HCT116 (cell line): ENCODE results near the gene MMS19. TPM values are rescaled to one million over a fixed set of nuclear protein-coding genes. Genes with fewer than 3 reads are reported as not detected.

ENCODE experiments used
- ATAC-seq: fragments of 200-7000 bp; cut with Tn5 transposase; 2 replicates; pipeline ENCODE4 v1.9.1; 2020; ENCODE audit warnings: mild to moderate bottlenecking, moderate library complexity
- BruUV-seq: library from RNA; stranded (reverse); fragments of 400-500 nt; replicated peaks from 2 replicates; lab custom pipeline; 2021; lab: Mats Ljungman, UMichigan
- CTCF ChIA-PET: fragments of 300-600 bp; sonication (Branson Sonifier 250); formaldehyde crosslinking; loops from one replicate; lab custom pipeline; 2021; ENCODE audit warnings: antibody characterized with exemption; lab: Charles Lee
- POLR2A ChIA-PET: fragments of 300-600, 350-600 bp; sonication (Branson Sonifier 250); formaldehyde crosslinking; loops from one replicate; lab custom pipeline; 2021; ENCODE audit warnings: antibody characterized with exemption; lab: Charles Lee
- RAD21 ChIA-PET, 2 experiments: fragments of 300-600 bp; sonication (Branson Sonifier 250); formaldehyde crosslinking; loops; one replicate each; lab custom pipeline; 2023; ENCODE audit warnings: low total read pairs in 2 of 2; ENCODE audit not compliant: uncharacterized antibody in 2 of 2, unreplicated experiment in 2 of 2, low non-redundant PET in 1 of 2; lab: Charles Lee
- DNase-seq: peaks from one replicate; pipeline ENCODE4 v3.0.0-alpha.2; 2010; ENCODE audit warnings: low read depth, low spot score
- H2AFZ ChIP-seq: fragments of 200-600 bp; shearing (Covaris generic), sonication (generic); 2 replicates; pipeline ENCODE4 v1.6.1; 2017; ENCODE audit warnings: low read depth, mixed run types, mixed read lengths, antibody characterized with exemption, low read length; ENCODE audit not compliant: poor library complexity, severe bottlenecking
- H3K27ac ChIP-seq: 2 replicates; pipeline ENCODE4 v1.5.1; 2012; ENCODE audit warnings: low read depth, low read length
- H3K27me3 ChIP-seq: fragments of 200-600 bp; sonication (generic); 2 replicates; pipeline ENCODE4 v1.6.1; 2016; ENCODE audit warnings: mixed run types, low read length, mixed read lengths; ENCODE audit not compliant: insufficient read depth
- H3K36me3 ChIP-seq, 2 experiments: fragments of 200-500 bp in 1 of 2; fragments of 200-600 bp in 1 of 2; sonication (Bioruptor generic) in 1 of 2; sonication (generic) in 1 of 2; 2 replicates each; pipeline versions ENCODE4 v1.5.1 to v1.6.1; 2014 to 2016; ENCODE audit warnings: low read length in 2 of 2, inconsistent platforms in 1 of 2, mixed read lengths in 1 of 2, mixed run types in 1 of 2; ENCODE audit not compliant: insufficient read depth in 2 of 2, control insufficient read depth in 1 of 2
- H3K4me1 ChIP-seq, 2 experiments: fragments of 200-600 bp in 1 of 2; sonication (generic) in 1 of 2; 2 replicates each; pipeline versions ENCODE4 v1.5.1 to v1.6.1; 2012 to 2017; ENCODE audit warnings: low read length in 2 of 2, inconsistent platforms in 1 of 2, mild to moderate bottlenecking in 1 of 2, mixed read lengths in 1 of 2, mixed run types in 1 of 2, moderate library complexity in 1 of 2; ENCODE audit not compliant: insufficient read depth in 2 of 2, control insufficient read depth in 1 of 2
- H3K4me2 ChIP-seq: fragments of 200-600 bp; sonication (generic); 2 replicates; pipeline ENCODE4 v1.6.1; 2017; ENCODE audit warnings: mixed run types, low read length, mixed read lengths
- H3K4me3 ChIP-seq, 2 experiments: fragments of 200-600 bp in 1 of 2; sonication (generic) in 1 of 2; replicated peaks in 1 of 2; 2 replicates each; pipeline ENCODE4 v1.5.1; 2011 to 2016; ENCODE audit warnings: low read length in 2 of 2, control low read depth in 1 of 2, low read depth in 1 of 2, mild to moderate bottlenecking in 1 of 2, mixed read lengths in 1 of 2, mixed run types in 1 of 2
- H3K79me2 ChIP-seq: fragments of 200-600 bp; sonication (generic); 2 replicates; pipeline ENCODE4 v1.6.1; 2017; ENCODE audit warnings: mild to moderate bottlenecking, mixed run types, low read length, moderate library complexity, mixed read lengths; ENCODE audit not compliant: insufficient read depth
- H3K9ac ChIP-seq: fragments of 200-600 bp; sonication (generic); 2 replicates; pipeline ENCODE4 v1.6.1; 2016; ENCODE audit warnings: low read length, mixed read lengths
- H3K9me2 ChIP-seq: fragments of 200-600 bp; sonication (generic), shearing (Covaris generic); 2 replicates; pipeline ENCODE4 v1.6.1; 2017; ENCODE audit warnings: mixed run types, mild to moderate bottlenecking, moderate library complexity; ENCODE audit not compliant: insufficient read depth
- H3K9me3 ChIP-seq, 2 experiments: fragments of 200-500 bp in 1 of 2; fragments of 200-600 bp in 1 of 2; sonication (Bioruptor generic) in 1 of 2; sonication (generic) in 1 of 2; 2 replicates each; pipeline ENCODE4 v1.6.1; 2014 to 2017; ENCODE audit warnings: low read length in 2 of 2, mixed read lengths in 2 of 2, inconsistent platforms in 1 of 2, low read depth in 1 of 2, mild to moderate bottlenecking in 1 of 2, mixed run types in 1 of 2, moderate library complexity in 1 of 2; ENCODE audit not compliant: control insufficient read depth in 1 of 2, insufficient read depth in 1 of 2
- H4K20me1 ChIP-seq: fragments of 200-600 bp; sonication (generic), shearing (Covaris generic); 2 replicates; pipeline ENCODE4 v1.6.1; 2017; ENCODE audit warnings: mixed run types, mild to moderate bottlenecking, moderate library complexity; ENCODE audit not compliant: insufficient read depth
- CEBPB ChIP-seq: IDR thresholded peaks from 2 replicates; pipeline ENCODE4 v1.6.1; 2012; ENCODE audit warnings: low read depth
- CTCF ChIP-seq, 3 experiments: fragments of 200-600 bp in 1 of 3; sonication (generic) in 1 of 3; IDR thresholded peaks in 2 of 3; conservative IDR thresholded peaks in 1 of 3; 2 replicates each; pipeline ENCODE4 v1.5.1; 2012 to 2017; ENCODE audit warnings: low read depth in 2 of 3, low read length in 2 of 3, antibody characterized with exemption in 1 of 3, borderline replicate concordance in 1 of 3, control low read depth in 1 of 3, mild to moderate bottlenecking in 1 of 3, mixed read lengths in 1 of 3, mixed run types in 1 of 3, moderate library complexity in 1 of 3; ENCODE audit not compliant: insufficient read depth in 1 of 3
- EGR1 ChIP-seq: IDR thresholded peaks from 2 replicates; pipeline ENCODE4 v1.6.1; 2012; ENCODE audit warnings: low read depth
- FOSL1 ChIP-seq: IDR thresholded peaks from 2 replicates; pipeline ENCODE4 v1.6.1; 2012; ENCODE audit warnings: low read depth
- JUND ChIP-seq: IDR thresholded peaks from 2 replicates; pipeline ENCODE4 v1.6.1; 2012
- MAX ChIP-seq: IDR thresholded peaks from 2 replicates; pipeline ENCODE4 v1.6.1; 2012
- POLR2A ChIP-seq: IDR thresholded peaks from 2 replicates; pipeline ENCODE4 v1.7.0; 2011; ENCODE audit warnings: borderline replicate concordance; ENCODE audit not compliant: insufficient read depth, insufficient read length; ENCODE audit errors: extremely low read depth
- POLR2AphosphoS5 ChIP-seq: IDR thresholded peaks from 2 replicates; pipeline ENCODE4 v1.6.1; 2011; ENCODE audit warnings: mild to moderate bottlenecking, low read depth, low read length, moderate library complexity
- REST ChIP-seq: IDR thresholded peaks from 2 replicates; pipeline ENCODE4 v1.6.1; 2012; ENCODE audit warnings: low read depth
- SIN3A ChIP-seq: IDR thresholded peaks from 2 replicates; pipeline ENCODE4 v1.6.1; 2012; ENCODE audit warnings: low read depth
- SRF ChIP-seq: IDR thresholded peaks from 2 replicates; pipeline ENCODE4 v1.6.1; 2012; ENCODE audit warnings: low read depth
- ZBTB33 ChIP-seq: IDR thresholded peaks from 2 replicates; pipeline ENCODE4 v1.6.1; 2011; ENCODE audit warnings: mild to moderate bottlenecking, low read length, moderate library complexity; ENCODE audit not compliant: insufficient replicate concordance; ENCODE audit errors: extremely low read depth
- intact Hi-C: fragments of 100-400 bp; cut with micrococcal nuclease; formaldehyde crosslinking; loops from 2 replicates; pipeline ENCODE4 v1.10.0; 2022
- total RNA-seq: library from RNA; stranded (reverse); gene quantifications from one replicate; pipeline ENCODE4 v1.2.1, GENCODE V29; 2021; ENCODE audit not compliant: unreplicated experiment

The MMS19 gene
- total RNA-seq, 1 experiment from 2014 or later = 101 TPM

GRCh38 chr10:97444212-97444611, 54.0 kb downstream of the MMS19 start:
- TF ChIP-seq JUND (no peak), FOSL1 (no peak), MAX (no peak), EGR1 (no peak), ZBTB33 (no peak), POLR2AphosphoS5 (no peak), REST (no peak), SRF (no peak), CEBPB (no peak), SIN3A (no peak), POLR2A (no peak), CTCF (IDR thresholded peaks at IDR 0.05 in 2 of 3, conservative IDR thresholded peaks at IDR 0.05 in 1 of 3; ENCODE audit: borderline replicate concordance in 1 of 3, insufficient read depth in 1 of 3, low read depth in 2 of 3, low read length in 2 of 3) (no peak)
- intact Hi-C loops = no loop called here
- no peaks in the 10 kb centered on the region for H3K9me2 ChIP-seq
- DNase-seq = no peak
- no peaks in the 10 kb centered on the region for H3K9me3 ChIP-seq
- H3K4me2 ChIP-seq = peak overlapping the region; percentile 87
- ATAC-seq = no peak
- peaks cover 0 to 8% of the 10 kb centered on the region in 2 experiments; a peak in 1 of 4 replicates for H3K36me3 ChIP-seq
- ChIA-PET CTCF (no interaction called here), POLR2A (no interaction called here), RAD21 (no interaction called here)
- H3K27me3 ChIP-seq = no peaks in the 10 kb centered on the region
- no peak overlapping the region for H2AFZ ChIP-seq
- no peak overlapping the region for H3K9ac ChIP-seq
- H4K20me1 ChIP-seq = no peaks in the 10 kb centered on the region
- H3K4me3 ChIP-seq = no peak overlapping the region; a peak in 1 of 4 replicates
- peaks cover 10 to 21% of the 10 kb centered on the region in 2 experiments for H3K4me1 ChIP-seq
- H3K79me2 ChIP-seq = peaks cover 53% of the 10 kb centered on the region
- no peak overlapping the region for H3K27ac ChIP-seq
- no TSS peak for BruUV-seq
